Urothelium cell line (cell line): Measurements from ENCODE around the gene SLC39A11.
"Not testable (repeated sequence)": the region's sequence is repeated elsewhere in the genome, so short reads cannot be mapped to it uniquely, and the experiment has no call there.

Source experiments
- DNase-seq: peaks from one replicate; pipeline ENCODE4 v3.0.0; 2011; ENCODE audit warnings: low spot score, mixed read lengths
- FAIRE-seq: peaks from 2 replicates; lab custom pipeline; 2011; peaks lifted over from hg19 to GRCh38; lab: Jason Lieb, UNC

SLC39A11 gene

DNA sequence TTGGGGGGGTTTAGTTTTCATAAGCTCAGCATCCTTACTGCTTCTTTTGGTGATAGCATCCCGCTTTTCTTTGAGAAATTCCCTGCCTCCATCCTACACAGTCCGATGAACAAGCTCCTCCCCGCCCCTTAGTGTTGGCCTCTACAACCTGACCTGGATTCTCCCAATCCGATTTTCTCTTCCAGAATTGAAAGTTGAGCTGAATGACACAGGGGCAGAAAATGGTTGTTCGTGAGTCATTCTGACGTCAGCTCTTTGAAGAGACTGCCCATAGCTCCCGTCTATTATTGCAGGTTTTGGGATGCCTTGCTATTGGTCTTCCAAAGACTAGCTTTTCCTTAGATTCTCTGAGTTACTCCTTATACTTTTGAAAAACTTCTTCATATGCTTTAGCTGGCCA lies 279.7 kb downstream of the SLC39A11 start:
- DNase-seq (peak; percentile 64), FAIRE-seq (peak; percentile 42)

DNA sequence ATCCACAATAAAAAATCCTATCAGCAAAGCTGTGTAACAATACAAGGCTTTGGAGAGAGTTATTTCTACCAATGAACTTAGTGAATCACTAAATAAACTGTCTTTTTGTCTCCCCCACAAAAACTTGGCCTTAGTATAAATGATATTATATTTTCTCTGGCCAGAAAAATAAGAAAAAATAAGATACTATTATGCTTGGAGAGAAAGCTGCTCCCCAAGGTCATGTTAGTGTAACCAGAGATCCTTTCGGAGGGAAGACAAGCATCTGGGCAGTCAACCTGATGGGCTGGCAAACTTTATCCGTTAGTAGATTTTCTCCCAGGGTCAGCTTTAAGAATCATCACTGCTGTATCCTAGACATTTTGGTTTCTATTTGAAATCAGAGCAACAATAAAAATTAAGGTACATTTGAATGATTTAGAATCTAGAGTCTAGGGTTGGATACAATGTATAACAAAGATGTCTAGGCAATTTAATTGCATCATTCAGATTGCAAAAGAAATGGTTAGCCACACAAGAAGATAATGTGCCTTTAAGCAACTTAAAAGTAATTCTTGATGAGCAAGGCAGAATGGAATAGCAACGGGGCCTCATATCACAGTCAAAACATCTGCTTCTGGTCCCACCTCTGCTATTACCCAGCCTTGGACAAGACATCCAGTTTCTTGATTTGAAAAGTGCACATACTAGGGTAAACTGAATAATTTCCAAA lies 280.4 kb downstream of the SLC39A11 start:
- no peak for FAIRE-seq
- no peak for DNase-seq

GRCh38 chr17:72810991-72811508 lies 281.4 kb downstream of the SLC39A11 start:
- no peak for FAIRE-seq
- no peak for DNase-seq

DNA sequence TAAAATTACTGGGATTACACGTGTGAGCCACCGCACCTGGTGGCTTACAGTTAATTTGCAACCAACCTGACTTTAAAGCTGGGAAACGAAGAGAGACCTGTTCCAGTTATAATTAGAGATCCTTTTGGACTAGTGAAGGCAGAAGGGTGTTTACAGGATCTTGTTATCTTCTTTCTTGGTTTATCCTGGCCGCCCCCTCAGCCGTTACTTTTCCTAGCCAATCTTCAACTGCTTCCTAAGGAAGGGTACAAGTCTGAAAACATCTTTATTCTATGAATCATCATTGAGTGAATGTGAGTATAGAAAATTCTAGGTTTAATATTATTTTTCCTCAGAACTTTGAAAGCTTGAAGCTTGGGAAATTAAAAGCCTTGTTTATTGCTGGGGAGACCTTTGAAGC lies 286.5 kb downstream of the SLC39A11 start:
- FAIRE-seq: no peak
- no peak for DNase-seq

DNA sequence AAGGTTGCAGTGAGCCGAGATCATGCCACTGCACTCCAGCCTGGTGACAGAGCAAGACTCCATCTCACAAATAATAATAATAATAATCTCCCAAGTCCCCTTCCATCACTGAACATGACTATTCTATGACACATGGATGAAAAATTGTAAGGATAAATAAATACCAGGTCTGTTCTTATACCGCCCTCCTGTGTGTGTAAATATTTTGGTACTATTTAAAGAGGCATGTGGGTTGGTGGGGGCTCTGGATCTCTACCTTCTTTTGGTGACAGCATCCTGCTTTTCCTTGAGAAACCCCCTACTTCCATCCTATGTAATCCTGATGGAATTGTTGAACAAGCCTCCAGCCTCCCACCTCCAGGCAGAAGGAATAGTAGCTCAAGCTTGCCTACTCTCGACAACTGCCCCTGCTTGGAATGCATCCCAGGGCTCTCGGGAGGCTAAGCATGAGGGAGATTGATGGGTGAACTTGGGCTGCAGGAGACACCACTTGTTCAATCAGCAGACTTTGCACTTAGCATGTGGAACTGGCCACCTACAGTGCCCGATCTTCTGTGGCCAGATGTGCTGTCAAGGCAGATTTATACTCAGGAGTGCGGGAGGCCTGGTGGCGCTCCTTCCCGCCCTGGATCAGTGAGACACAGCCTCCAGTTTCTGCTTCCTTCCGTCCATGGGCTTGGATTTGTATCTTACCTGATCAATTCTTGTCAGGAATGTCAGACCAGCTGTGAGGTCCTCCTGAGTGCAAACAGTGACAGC lies 287.4 kb downstream of the SLC39A11 start:
- no peak for DNase-seq
- peak; percentile 77 for FAIRE-seq

DNA sequence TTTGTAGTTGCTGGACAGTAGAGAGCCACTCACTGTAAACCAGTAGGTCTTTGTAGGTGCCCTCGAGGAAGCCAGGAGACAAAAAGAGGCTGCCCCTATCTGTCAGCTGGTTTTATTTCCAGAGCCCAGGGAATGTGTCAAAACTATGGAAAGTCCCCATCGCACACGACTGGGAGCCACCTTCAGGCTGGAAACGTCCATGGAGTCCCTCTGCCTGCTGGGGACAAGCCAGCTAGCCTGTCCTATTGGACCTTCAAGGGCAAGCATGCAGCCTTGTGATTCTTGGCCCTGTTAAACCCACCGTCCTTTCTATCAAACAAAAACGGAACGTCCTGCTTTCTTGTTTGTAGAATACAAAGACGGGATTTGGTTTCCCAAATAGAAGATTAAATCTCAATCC lies 289.8 kb downstream of the SLC39A11 start:
- FAIRE-seq (no peak), DNase-seq (no peak)

- no peak for FAIRE-seq
Measured at GRCh38 chr17:72797142-72797541, 295.3 kb downstream of the SLC39A11 start.

GRCh38 chr17:72795941-72796340 lies 296.5 kb downstream of the SLC39A11 start:
- FAIRE-seq (peak; percentile 30), DNase-seq (no peak)

More at GRCh38 chr17:72797142-72797541, 295.3 kb downstream of the SLC39A11 start:
- no peak for DNase-seq

- peak; percentile 42 for FAIRE-seq
Measured at GRCh38 chr17:72794152-72794551, 298.3 kb downstream of the SLC39A11 start.

GRCh38 chr17:72792771-72793170 lies 299.7 kb downstream of the SLC39A11 start:
- DNase-seq: no peak
- FAIRE-seq: peak; percentile 90

More at GRCh38 chr17:72794152-72794551, 298.3 kb downstream of the SLC39A11 start:
- DNase-seq: no peak

DNA sequence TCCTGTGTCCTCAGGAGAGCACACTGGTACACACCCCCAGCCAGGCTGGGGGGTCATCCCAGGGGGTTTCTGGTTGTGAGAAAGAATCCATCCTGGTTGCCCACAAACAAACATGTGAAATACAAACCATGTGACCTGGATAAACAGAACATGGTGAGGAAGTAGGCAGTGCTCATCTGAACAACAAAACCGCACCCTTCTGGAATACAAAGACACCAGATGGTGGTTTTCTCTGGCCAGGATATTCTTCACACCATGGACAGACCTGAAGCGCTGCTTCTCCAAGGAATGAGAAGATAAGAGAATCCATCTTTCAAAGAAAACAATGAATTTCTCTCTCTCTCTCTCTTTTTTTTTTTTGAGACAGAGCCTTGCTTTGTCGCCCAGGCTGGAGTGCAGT lies 302.3 kb downstream of the SLC39A11 start:
- no peak for DNase-seq
- no peak for FAIRE-seq

DNA sequence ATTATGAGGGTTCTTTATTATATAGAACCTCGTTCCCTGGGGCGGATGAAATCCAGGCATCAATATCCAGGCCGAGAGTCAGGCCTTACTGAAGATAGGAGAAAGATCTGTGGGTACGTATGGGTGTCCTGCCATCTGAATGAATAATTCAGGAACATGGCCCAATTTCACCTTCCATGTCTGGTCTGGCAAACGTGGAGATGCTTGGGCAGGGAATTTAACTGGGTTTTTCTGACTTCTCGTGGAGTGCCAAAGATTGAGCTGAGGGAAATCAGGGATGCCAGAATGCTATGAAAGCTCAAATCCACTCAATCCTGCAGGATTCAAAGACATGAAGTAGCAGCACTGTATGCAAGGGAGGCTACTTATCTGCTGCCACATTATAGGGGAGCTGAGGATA lies 302.8 kb downstream of the SLC39A11 start:
- DNase-seq: no peak
- FAIRE-seq: peak; percentile 95

GRCh38 chr17:72788950-72789585 lies 303.4 kb downstream of the SLC39A11 start:
- DNase-seq (no peak), FAIRE-seq (peak; percentile 55)

- DNase-seq (no peak), FAIRE-seq (no peak)
Measured at GRCh38 chr17:72786209-72786608, 306.3 kb downstream of the SLC39A11 start.

GRCh38 chr17:72782985-72783701 lies 309.3 kb downstream of the SLC39A11 start:
- FAIRE-seq (no peak), DNase-seq (no peak)

DNA sequence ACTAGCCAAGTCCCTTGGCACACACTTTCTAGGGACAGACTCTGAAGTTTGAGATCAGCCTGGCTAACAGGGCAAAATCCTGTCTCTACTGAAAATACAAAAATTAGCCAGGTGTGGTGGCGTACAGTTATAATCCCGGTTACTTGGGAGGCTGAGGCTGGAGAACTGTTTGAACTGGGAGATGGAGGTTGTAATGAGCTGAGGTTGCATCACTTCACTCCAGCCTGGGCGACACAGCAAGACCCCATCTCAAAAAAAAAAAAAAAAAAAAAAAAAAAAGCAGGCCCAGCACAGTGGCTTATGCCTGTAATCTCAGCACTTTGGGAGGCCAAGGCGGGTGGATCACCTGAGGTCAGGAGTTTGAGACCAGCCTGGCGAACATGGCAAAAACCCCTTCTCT lies 310.1 kb downstream of the SLC39A11 start:
- not testable (repeated sequence) for DNase-seq
- peak; percentile 27 for FAIRE-seq

DNA sequence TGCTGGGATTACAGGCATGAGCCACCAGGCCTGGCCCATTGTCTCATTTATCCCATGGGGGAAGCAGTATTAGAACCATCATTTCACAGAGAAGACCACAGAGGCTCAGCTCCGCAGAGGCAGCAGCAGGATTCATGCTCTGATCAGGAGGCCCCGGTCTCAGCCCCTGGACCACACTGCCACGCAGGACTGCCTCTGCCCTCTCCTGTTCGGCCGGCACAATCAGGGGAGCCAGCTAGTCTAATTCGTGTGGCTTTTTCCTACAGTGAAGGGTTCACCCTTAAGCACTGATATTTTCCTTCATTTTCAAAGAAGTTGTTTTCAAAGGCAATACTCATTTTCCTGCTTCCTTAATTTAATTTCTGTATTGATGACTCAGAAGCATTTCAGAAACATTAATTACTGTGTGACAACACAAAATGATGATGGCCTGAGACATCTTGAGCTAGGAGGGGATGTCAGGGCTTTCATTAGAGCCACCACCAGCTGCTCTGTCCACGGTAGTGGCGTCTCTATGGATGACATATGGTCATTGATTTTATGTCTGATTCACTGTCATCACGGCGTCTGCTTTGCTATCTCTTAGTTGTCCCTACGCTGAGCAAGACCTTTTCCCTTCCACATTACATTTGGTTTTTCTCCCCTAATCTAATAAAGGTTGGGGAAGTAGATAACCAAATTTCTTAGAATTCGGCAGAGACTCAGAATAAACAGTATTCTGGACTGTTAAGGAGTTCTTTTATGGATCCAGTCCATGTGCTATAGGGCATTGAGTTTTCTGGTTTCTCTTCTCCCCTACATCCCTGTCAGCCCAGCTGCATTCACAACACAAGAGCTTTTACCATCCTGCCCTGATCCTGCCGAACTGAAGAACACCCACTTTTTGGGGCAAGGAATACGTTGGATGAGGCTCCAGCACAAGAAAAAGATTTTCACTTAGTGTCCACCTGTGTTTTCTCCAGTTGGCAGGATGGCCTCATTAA lies 314.0 kb downstream of the SLC39A11 start:
- no peak for DNase-seq

GRCh38 chr17:72775919-72776318 lies 316.6 kb downstream of the SLC39A11 start:
- no peak for FAIRE-seq

More for the DNA sequence above, 314.0 kb downstream of the SLC39A11 start:
- FAIRE-seq: no peak

GRCh38 chr17:72775237-72775636 lies 317.3 kb downstream of the SLC39A11 start:
- no peak for DNase-seq
- peak; percentile 69 for FAIRE-seq

More at GRCh38 chr17:72775919-72776318, 316.6 kb downstream of the SLC39A11 start:
- DNase-seq: no peak
